Immature natural killer cell (primary cell): Measurements from ENCODE around the gene EPB41L5. TPM values are rescaled to one million over a fixed set of nuclear protein-coding genes. Genes with fewer than 3 reads are reported as not detected.
"Not testable (repeated sequence)": the region's sequence is repeated elsewhere in the genome, so short reads cannot be mapped to it uniquely, and the experiment has no call there.

Experiments
- DNase-seq, 3 donors: peaks; one replicate each; pipeline ENCODE4 v3.0.0; 2022; ENCODE audit warnings: mixed read lengths in 1 of 3
- H3K27ac Mint-ChIP-seq, 6 donors: one replicate each; pipeline ENCODE4 v1.8.0; 2020; ENCODE audit warnings: mixed read lengths in 6 of 6, mild to moderate bottlenecking in 5 of 6, inconsistent platforms in 4 of 6, moderate library complexity in 3 of 6
- H3K27me3 Mint-ChIP-seq, 3 donors: one replicate each; pipeline ENCODE4 v1.8.0; 2020 to 2021; ENCODE audit warnings: low read depth in 3 of 3, mild to moderate bottlenecking in 3 of 3, mixed read lengths in 3 of 3, moderate library complexity in 3 of 3, inconsistent platforms in 1 of 3
- H3K36me3 Mint-ChIP-seq, 3 donors: one replicate each; pipeline ENCODE4 v1.8.0; 2020; ENCODE audit warnings: mixed read lengths in 3 of 3, inconsistent platforms in 2 of 3, mild to moderate bottlenecking in 2 of 3
- H3K4me1 Mint-ChIP-seq, 2 donors: one replicate each; pipeline ENCODE4 v1.8.0; 2020; ENCODE audit warnings: inconsistent platforms in 2 of 2, mild to moderate bottlenecking in 2 of 2, mixed read lengths in 2 of 2, moderate library complexity in 1 of 2
- H3K4me3 Mint-ChIP-seq, 5 donors: one replicate each; pipeline ENCODE4 v1.8.0; 2020; ENCODE audit warnings: mild to moderate bottlenecking in 5 of 5, mixed read lengths in 5 of 5, inconsistent platforms in 3 of 5, moderate library complexity in 3 of 5
- H3K9me3 Mint-ChIP-seq, 6 donors: one replicate each; pipeline ENCODE4 v1.8.0; 2020; ENCODE audit warnings: mild to moderate bottlenecking in 6 of 6, mixed read lengths in 6 of 6, inconsistent platforms in 4 of 6, moderate library complexity in 3 of 6
- polyA plus RNA-seq, 3 donors: library from polyadenylated mRNA; unstranded; fragments of 300-500 nt; fragmentation: Illumina TruSeq; gene quantifications; one replicate each; pipeline ENCODE4 v1.2.3, GENCODE V29; 2021

Gene EPB41L5
- polyA plus RNA-seq: 1 to 10 TPM; 1.5 to 5.8 (median 4.1) TPM

- peaks cover 0 to 7% (median 0%) of the 10 kb centered on the region in 3 donors for H3K36me3 Mint-ChIP-seq
- H3K27ac Mint-ChIP-seq: peak within 1 kb of the TSS; percentile 51 to 82 (median 72)
- H3K4me3 Mint-ChIP-seq: peak within 1 kb of the TSS; percentile 81 to 86 (median 85)
- peaks cover 2 to 5% (median 4%) of the 10 kb centered on the region in 3 donors for H3K27me3 Mint-ChIP-seq
- peak; percentile 79 to 82 (median 80) for DNase-seq
- H3K9me3 Mint-ChIP-seq: no peaks in the 10 kb centered on the region
- H3K4me1 Mint-ChIP-seq: peaks cover 20 to 24% of the 10 kb centered on the region in 2 donors
Measured at GRCh38 chr2:120012771-120013596, at the start of gene EPB41L5. EPB41L5 (plus strand) TSS chr2:120013077; CDS start chr2:120019085, 6,008 bp downstream.

GRCh38 chr2:119981896-119982295, 31.0 kb upstream of the EPB41L5 start:
- Mint-ChIP-seq H3K4me3 (no peak overlapping the region), H3K27ac (peak overlapping the region in 5 of 6 donors; percentile 68 to 82 (median 76)), H3K36me3 (peaks cover 2 to 10% (median 3%) of the 10 kb centered on the region in 3 donors), H3K27me3 (peaks cover 0 to 4% (median 0%) of the 10 kb centered on the region in 3 donors), H3K4me1 (peaks cover 35 to 75% of the 10 kb centered on the region in 2 donors), H3K9me3 (no peaks in the 10 kb centered on the region)
- DNase-seq: no peak

- no peak overlapping the region for H3K4me3 Mint-ChIP-seq
- H3K27me3 Mint-ChIP-seq: peaks cover 0 to 2% (median 0%) of the 10 kb centered on the region in 3 donors
- DNase-seq: no peak
- peaks cover 0 to 4% (median 3%) of the 10 kb centered on the region in 3 donors for H3K36me3 Mint-ChIP-seq
- peak overlapping the region; percentile 56 to 83 (median 78) for H3K27ac Mint-ChIP-seq
- H3K9me3 Mint-ChIP-seq: no peaks in the 10 kb centered on the region
- H3K4me1 Mint-ChIP-seq: peaks cover 32 to 71% of the 10 kb centered on the region in 2 donors
Measured at GRCh38 chr2:119982506-119982905, 30.4 kb upstream of the EPB41L5 start.

DNA sequence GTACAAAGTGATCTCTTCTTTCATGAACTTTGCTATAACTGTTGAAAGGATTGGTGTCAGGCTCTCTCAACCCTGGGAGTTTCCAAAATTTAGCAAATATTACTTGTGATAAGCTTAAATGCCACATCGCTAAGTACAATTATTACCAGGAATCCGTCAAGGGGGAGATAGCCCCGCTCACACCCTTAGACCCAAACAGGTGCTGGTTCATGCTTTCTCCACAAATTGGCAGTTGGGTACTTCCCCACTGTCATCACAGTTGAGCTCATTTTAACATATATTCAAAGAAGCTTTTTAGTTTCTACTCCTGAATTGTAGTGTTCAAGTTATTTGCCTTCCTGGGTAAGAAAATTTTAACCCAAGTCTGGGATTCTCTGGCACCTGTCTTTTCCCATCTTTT, 29.8 kb upstream of the EPB41L5 start:
- no peak for DNase-seq
- Mint-ChIP-seq H3K4me1 (peaks cover 35 to 76% of the 10 kb centered on the region in 2 donors), H3K4me3 (no peak overlapping the region), H3K9me3 (no peaks in the 10 kb centered on the region), H3K27me3 (peaks cover 0 to 2% (median 0%) of the 10 kb centered on the region in 3 donors), H3K27ac (peak overlapping the region; percentile 33 to 83 (median 56)), H3K36me3 (peaks cover 0 to 4% (median 3%) of the 10 kb centered on the region in 3 donors)

GRCh38 chr2:119996148-119996547, 16.7 kb upstream of the EPB41L5 start:
- no peak overlapping the region for H3K4me3 Mint-ChIP-seq
- H3K9me3 Mint-ChIP-seq: no peaks in the 10 kb centered on the region
- H3K27ac Mint-ChIP-seq: no peak overlapping the region
- DNase-seq: no peak
- H3K4me1 Mint-ChIP-seq: no peaks in the 10 kb centered on the region
- no peaks in the 10 kb centered on the region for H3K36me3 Mint-ChIP-seq
- peaks cover 0 to 13% (median 5%) of the 10 kb centered on the region in 3 donors for H3K27me3 Mint-ChIP-seq

GRCh38 chr2:119996896-119997891, 15.7 kb upstream of the EPB41L5 start:
- DNase-seq, H3K27me3 Mint-ChIP-seq, H3K36me3 Mint-ChIP-seq, H3K9me3 Mint-ChIP-seq, H3K4me3 Mint-ChIP-seq, H3K4me1 Mint-ChIP-seq: not testable (repeated sequence)
- peak overlapping the region in 1 of 6 donors; percentile 13 for H3K27ac Mint-ChIP-seq

DNA sequence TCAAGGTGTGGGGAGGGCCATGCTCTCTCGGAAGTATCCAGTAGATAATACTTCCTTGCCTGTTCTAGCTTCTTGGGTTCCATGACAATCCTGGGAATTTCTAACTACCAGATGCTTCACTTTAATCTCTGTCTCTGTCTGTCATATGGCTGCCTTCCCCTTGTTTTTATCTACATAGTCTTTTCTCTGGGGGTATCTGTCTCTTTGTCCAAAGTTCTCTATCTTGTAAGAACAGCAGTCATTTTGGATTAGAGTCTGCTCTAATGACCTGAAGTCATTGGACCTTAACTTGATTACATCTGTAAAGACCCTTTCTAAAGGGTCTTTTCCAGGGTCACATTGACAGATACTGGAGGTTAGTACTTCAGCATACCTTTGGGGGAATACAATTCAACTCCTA, 11.4 kb upstream of the EPB41L5 start:
- Mint-ChIP-seq H3K4me3 (no peak overlapping the region), H3K27me3 (peaks cover 0 to 4% (median 0%) of the 10 kb centered on the region in 3 donors), H3K36me3 (no peaks in the 10 kb centered on the region), H3K27ac (no peak overlapping the region), H3K9me3 (no peaks in the 10 kb centered on the region), H3K4me1 (no peaks in the 10 kb centered on the region)
- no peak for DNase-seq

- DNase-seq: no peak
- Mint-ChIP-seq H3K9me3 (no peaks in the 10 kb centered on the region), H3K4me1 (no peaks in the 10 kb centered on the region), H3K27me3 (peaks cover 0 to 2% (median 0%) of the 10 kb centered on the region in 3 donors), H3K36me3 (no peaks in the 10 kb centered on the region), H3K4me3 (no peak overlapping the region), H3K27ac (no peak overlapping the region)
Measured at GRCh38 chr2:120004254-120004653, 8.6 kb upstream of the EPB41L5 start.

GRCh38 chr2:120005834-120006521, 6.9 kb upstream of the EPB41L5 start:
- Mint-ChIP-seq H3K36me3 (no peaks in the 10 kb centered on the region), H3K27ac (no peak overlapping the region), H3K4me1 (no peaks in the 10 kb centered on the region), H3K4me3 (no peak overlapping the region), H3K27me3 (peaks cover 0 to 4% (median 4%) of the 10 kb centered on the region in 3 donors), H3K9me3 (no peaks in the 10 kb centered on the region)
- DNase-seq: no peak

DNA sequence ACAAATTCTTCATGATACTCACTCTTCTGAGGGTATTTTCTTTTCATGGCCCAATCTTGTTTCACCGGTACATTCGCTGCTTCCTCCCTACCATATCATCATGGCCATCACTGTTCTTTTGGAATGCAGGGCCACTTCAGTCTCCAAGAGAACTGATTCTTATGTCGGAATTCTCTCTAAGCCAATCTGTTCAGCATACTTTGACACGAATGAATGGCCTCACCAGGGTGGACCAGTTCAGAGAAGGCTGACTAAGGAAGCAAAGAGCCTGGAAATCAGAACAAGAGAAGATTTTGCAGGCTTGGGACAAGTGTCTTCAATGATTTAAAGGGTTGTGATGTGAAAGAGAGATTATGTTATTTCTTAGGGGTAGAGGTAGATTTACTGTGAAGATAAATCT, 5.0 kb upstream of the EPB41L5 start:
- H3K9me3 Mint-ChIP-seq: no peaks in the 10 kb centered on the region
- H3K36me3 Mint-ChIP-seq: no peaks in the 10 kb centered on the region
- H3K27ac Mint-ChIP-seq: no peak overlapping the region
- peaks cover 9 to 10% of the 10 kb centered on the region in 2 donors for H3K4me1 Mint-ChIP-seq
- H3K4me3 Mint-ChIP-seq: no peak overlapping the region
- peaks cover 1 to 4% (median 4%) of the 10 kb centered on the region in 3 donors for H3K27me3 Mint-ChIP-seq
- DNase-seq: no peak

- Mint-ChIP-seq H3K27ac (peak overlapping the region; percentile 9 to 82 (median 69)), H3K9me3 (no peaks in the 10 kb centered on the region), H3K4me1 (peaks cover 20 to 24% of the 10 kb centered on the region in 2 donors), H3K4me3 (peak overlapping the region; percentile 69 to 85 (median 77)), H3K27me3 (peaks cover 4 to 5% (median 4%) of the 10 kb centered on the region in 3 donors), H3K36me3 (peaks cover 0 to 7% (median 0%) of the 10 kb centered on the region in 3 donors)
- no peak for DNase-seq
Measured at GRCh38 chr2:120012363-120012762, 514 bp upstream of the EPB41L5 start.

DNA sequence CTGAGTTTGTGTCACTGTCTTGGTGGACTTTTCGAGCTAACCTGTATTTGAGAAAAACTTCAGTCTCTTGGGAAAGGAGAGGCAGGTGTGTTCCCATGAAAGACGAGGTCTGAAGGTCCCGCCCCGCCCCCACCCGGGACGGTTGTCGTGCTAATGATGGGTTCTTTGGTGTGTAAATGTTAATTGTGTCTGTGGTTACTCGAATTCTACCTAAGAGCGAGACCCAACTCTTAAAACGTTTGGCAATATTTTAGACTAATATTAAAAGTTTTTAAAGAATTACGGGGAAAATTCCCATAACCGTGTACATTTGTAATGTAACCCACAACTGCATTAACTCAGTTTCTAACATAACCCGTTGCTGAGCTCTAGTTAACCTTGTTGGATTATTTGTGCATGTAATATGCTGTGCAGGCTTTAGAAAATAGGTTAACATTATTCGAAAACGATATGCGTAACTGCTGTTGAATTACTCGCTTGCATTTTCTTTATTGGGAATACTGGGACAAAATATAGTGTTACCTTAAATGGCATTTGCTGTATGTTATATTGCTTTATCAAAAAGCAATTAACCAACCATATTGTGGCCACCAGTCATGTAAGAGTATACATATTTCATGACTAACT, 833 bp downstream of the EPB41L5 start:
- Mint-ChIP-seq H3K9me3 (no peaks in the 10 kb centered on the region), H3K4me3 (peak overlapping the region; percentile 81 to 86 (median 83)), H3K27me3 (peaks cover 2 to 5% (median 4%) of the 10 kb centered on the region in 3 donors), H3K36me3 (peaks cover 0 to 7% (median 0%) of the 10 kb centered on the region in 3 donors), H3K27ac (peak overlapping the region in 3 of 6 donors; percentile 21 to 72 (median 62)), H3K4me1 (peaks cover 20 to 24% of the 10 kb centered on the region in 2 donors)
- no peak for DNase-seq
